Gastroesophageal sphincter (tissue), 3 donors: ENCODE results near the gene NGEF.

ENCODE experiments used
- POLR2A ChIP-seq, 2 donors: fragments of 450-650 bp; IDR thresholded peaks; one replicate each; pipeline ENCODE4 v1.6.1; 2017; ENCODE audit warnings: antibody characterized with exemption in 2 of 2, mild to moderate bottlenecking in 2 of 2, moderate library complexity in 1 of 2
- POLR2AphosphoS5 ChIP-seq: sonication (generic); formaldehyde crosslinking; IDR thresholded peaks from one replicate; pipeline ENCODE4 v1.6.1; 2017; ENCODE audit warnings: antibody characterized with exemption
- TF ChIP-seq, protein P1 (sequence below), 4 experiments: fragments of 200-600 bp in 2 of 4; fragments of 450-650 bp in 2 of 4; sonication (generic) in 1 of 4; IDR thresholded peaks; one replicate each; pipeline ENCODE4 v1.5.1; 2017 to 2019; ENCODE audit warnings: antibody characterized with exemption in 4 of 4, mild to moderate bottlenecking in 2 of 4, moderate library complexity in 2 of 4

DNA sequence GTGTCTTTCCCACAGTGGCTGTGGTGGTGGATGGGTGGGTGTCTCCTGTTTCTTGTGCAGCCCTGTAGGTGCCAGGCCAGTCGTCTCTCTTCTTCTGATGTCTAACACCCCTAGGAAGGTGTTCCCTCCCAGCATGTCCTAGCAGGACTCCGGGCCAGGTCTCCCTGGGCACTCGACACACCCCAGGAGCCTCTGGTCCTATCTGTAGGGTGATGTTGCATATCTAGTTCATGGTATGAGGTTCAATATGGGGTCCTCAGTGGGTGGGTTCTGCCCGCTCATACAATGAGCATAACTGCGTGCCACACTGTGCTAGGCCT, 14.4 kb downstream of the NGEF start:
- TF ChIP-seq, protein P1, sequence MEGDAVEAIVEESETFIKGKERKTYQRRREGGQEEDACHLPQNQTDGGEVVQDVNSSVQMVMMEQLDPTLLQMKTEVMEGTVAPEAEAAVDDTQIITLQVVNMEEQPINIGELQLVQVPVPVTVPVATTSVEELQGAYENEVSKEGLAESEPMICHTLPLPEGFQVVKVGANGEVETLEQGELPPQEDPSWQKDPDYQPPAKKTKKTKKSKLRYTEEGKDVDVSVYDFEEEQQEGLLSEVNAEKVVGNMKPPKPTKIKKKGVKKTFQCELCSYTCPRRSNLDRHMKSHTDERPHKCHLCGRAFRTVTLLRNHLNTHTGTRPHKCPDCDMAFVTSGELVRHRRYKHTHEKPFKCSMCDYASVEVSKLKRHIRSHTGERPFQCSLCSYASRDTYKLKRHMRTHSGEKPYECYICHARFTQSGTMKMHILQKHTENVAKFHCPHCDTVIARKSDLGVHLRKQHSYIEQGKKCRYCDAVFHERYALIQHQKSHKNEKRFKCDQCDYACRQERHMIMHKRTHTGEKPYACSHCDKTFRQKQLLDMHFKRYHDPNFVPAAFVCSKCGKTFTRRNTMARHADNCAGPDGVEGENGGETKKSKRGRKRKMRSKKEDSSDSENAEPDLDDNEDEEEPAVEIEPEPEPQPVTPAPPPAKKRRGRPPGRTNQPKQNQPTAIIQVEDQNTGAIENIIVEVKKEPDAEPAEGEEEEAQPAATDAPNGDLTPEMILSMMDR (IDR thresholded peaks at IDR 0.05): no peak
- TF ChIP-seq POLR2AphosphoS5 (no peak), POLR2A (IDR thresholded peaks at IDR 0.05) (no peak)
